NB4 (cell line): ENCODE results near the gene CSPG4.

ENCODE experiments used
- CTCF ChIP-seq: IDR thresholded peaks from one replicate; pipeline ENCODE4 v1.5.1; 2012; ENCODE audit warnings: low read depth, low read length
- POLR2A ChIP-seq: IDR thresholded peaks from 2 replicates; pipeline ENCODE4 v1.6.1; 2011; ENCODE audit warnings: mild to moderate bottlenecking; ENCODE audit not compliant: insufficient read length; ENCODE audit errors: extremely low read depth

GRCh38 chr15:75738014-75738646 is 25.5 kb upstream of the CSPG4 start:
- TF ChIP-seq CTCF (no peak), POLR2A (no peak)
